HG02870 (cell line): Measurements from ENCODE around the gene ING5.
"Not testable (repeated sequence)": the region's sequence is repeated elsewhere in the genome, so short reads cannot be mapped to it uniquely, and the experiment has no call there.

ENCODE experiments used
- ATAC-seq: cut with Tn5 transposase; IDR thresholded peaks from one replicate; pipeline ENCODE4 v1.9.1; 2021; ENCODE audit warnings: mild to moderate bottlenecking, moderate library complexity; ENCODE audit not compliant: unreplicated experiment

The ING5 gene

GRCh38 chr2:241755777-241756176 is 53.9 kb downstream of the ING5 start:
- no peak for ATAC-seq

GRCh38 chr2:241759067-241759807 is 57.4 kb downstream of the ING5 start:
- ATAC-seq: no peak

- ATAC-seq: not testable (repeated sequence)
Observed at GRCh38 chr2:241759893-241760292, 58.1 kb downstream of the ING5 start.

- ATAC-seq: no peak
Observed at GRCh38 chr2:241760301-241760771, 58.5 kb downstream of the ING5 start.

- ATAC-seq: no peak
Observed at GRCh38 chr2:241762321-241762932, 60.6 kb downstream of the ING5 start.

- no peak for ATAC-seq
Observed at GRCh38 chr2:241762933-241763369, 61.1 kb downstream of the ING5 start.

- ATAC-seq: no peak
Observed at GRCh38 chr2:241763551-241764274, 61.9 kb downstream of the ING5 start.

- no peak for ATAC-seq
Observed at GRCh38 chr2:241764275-241765241, 62.7 kb downstream of the ING5 start.

- ATAC-seq: no peak
Observed at GRCh38 chr2:241767464-241768250, 65.8 kb downstream of the ING5 start.

- ATAC-seq: no peak
Observed at GRCh38 chr2:241768251-241768711, 66.4 kb downstream of the ING5 start.

- no peak for ATAC-seq
Observed at GRCh38 chr2:241768850-241769249, 67.0 kb downstream of the ING5 start.

GRCh38 chr2:241769819-241770184 is 68.0 kb downstream of the ING5 start:
- ATAC-seq: no peak

- ATAC-seq: no peak
Observed at GRCh38 chr2:241770185-241770935, 68.5 kb downstream of the ING5 start.

- no peak for ATAC-seq
Observed at GRCh38 chr2:241770936-241771285, 69.1 kb downstream of the ING5 start.

GRCh38 chr2:241771286-241772062 is 69.6 kb downstream of the ING5 start:
- ATAC-seq: no peak

GRCh38 chr2:241772063-241772499 is 70.2 kb downstream of the ING5 start:
- ATAC-seq: no peak

GRCh38 chr2:241773511-241774418 is 71.9 kb downstream of the ING5 start:
- ATAC-seq: no peak
